SK-N-SH treated with all-trans-retinoic acid at 6 μM for 48 hours (cell line): Measurements from ENCODE around the gene CLCF1.

Source experiments
- ARNTL ChIP-seq: fragments of 450-650 bp; formaldehyde crosslinking; IDR thresholded peaks from 2 replicates; pipeline ENCODE4 v1.5.0; 2020; ENCODE audit warnings: low read depth, mild to moderate bottlenecking, moderate library complexity, borderline replicate concordance
- BACH2 ChIP-seq: fragments of 250-450 bp; sonication (Bioruptor Pico); IDR thresholded peaks from 2 replicates; pipeline ENCODE4 v1.9.0; 2021; ENCODE audit warnings: mild to moderate bottlenecking, borderline replicate concordance
- CSDC2 ChIP-seq: fragments of 250-450 bp; sonication (Bioruptor Pico); IDR thresholded peaks from 2 replicates; pipeline ENCODE4 v1.5.0; 2020; ENCODE audit warnings: mild to moderate bottlenecking, moderate library complexity
- GLIS3 ChIP-seq: fragments of 250-450 bp; sonication (Bioruptor Pico); IDR thresholded peaks from 2 replicates; pipeline ENCODE4 v1.5.0; 2020; ENCODE audit warnings: mild to moderate bottlenecking, moderate library complexity
- ISL1 ChIP-seq: fragments of 250-450 bp; sonication (Bioruptor Pico); IDR thresholded peaks from 2 replicates; pipeline ENCODE4 v2.1.2; 2022; ENCODE audit warnings: mild to moderate bottlenecking, moderate library complexity
- RARB ChIP-seq: fragments of 250-450 bp; sonication (Bioruptor Pico); IDR thresholded peaks from 2 replicates; pipeline ENCODE4 v1.8.0; 2021; ENCODE audit warnings: mild to moderate bottlenecking, moderate library complexity
- SNAI2 ChIP-seq: fragments of 250-450 bp; sonication (Bioruptor Pico); IDR thresholded peaks from 2 replicates; pipeline ENCODE4 v1.5.0; 2020; ENCODE audit warnings: mild to moderate bottlenecking, moderate library complexity
- ZC3H10 ChIP-seq: fragments of 250-450 bp; sonication (Bioruptor Pico); IDR thresholded peaks from 2 replicates; pipeline ENCODE4 v1.5.1; 2021; ENCODE audit warnings: mild to moderate bottlenecking, moderate library complexity
- ZFP30 ChIP-seq: fragments of 450-650 bp; formaldehyde crosslinking; IDR thresholded peaks from 2 replicates; pipeline ENCODE4 v1.5.0; 2022; ENCODE audit warnings: mild to moderate bottlenecking, moderate library complexity
- TF ChIP-seq, protein P1 (sequence below): fragments of 250-450 bp; sonication (Bioruptor Pico); IDR thresholded peaks from 2 replicates; pipeline ENCODE4 v1.8.0; 2020; ENCODE audit warnings: mild to moderate bottlenecking, moderate library complexity, borderline replicate concordance
- TF ChIP-seq, protein P2 (sequence below): fragments of 250-450 bp; sonication (Bioruptor Pico); IDR thresholded peaks from 2 replicates; pipeline ENCODE4 v1.5.1; 2020; ENCODE audit warnings: low read depth, mild to moderate bottlenecking, moderate library complexity

DNA sequence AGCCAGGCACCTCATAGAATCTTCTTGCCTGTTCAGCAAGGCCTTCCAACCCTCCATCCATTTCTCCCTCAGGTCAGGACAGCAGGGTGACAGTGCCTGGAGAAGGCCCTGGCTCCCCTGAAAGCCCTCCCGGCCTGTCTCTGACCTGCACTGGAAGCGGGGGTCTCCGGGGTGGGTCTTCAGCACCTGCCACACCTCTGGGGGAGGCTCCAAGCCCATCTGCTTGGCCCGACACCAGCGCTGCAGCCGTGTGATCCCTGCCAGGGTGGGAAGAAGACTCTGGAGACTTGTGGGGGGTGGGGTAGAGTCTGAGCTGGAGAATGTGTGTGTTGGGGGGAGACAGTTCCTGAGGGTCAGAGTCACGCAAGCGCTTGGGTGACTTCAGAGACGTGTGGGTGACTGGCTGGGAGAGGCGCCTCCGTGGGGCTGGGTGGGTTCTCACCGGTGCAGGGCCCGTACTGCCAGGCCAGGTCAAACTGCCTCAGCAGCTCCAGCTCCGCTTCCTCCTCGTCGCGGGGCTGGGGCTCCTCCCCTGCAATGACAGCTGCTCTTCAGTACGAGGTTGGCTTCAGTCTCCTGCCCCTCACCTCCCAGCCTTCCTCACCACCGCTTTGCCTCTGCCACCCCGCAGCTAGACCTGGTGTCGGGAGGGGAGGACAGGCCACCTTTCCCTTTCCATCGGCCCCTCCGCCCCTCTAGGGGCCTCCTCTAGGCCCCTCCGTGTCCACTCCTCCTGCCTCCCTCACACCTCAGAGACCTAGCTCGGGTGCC lies 20.7 kb downstream of the CLCF1 start:
- TF ChIP-seq, protein P1, sequence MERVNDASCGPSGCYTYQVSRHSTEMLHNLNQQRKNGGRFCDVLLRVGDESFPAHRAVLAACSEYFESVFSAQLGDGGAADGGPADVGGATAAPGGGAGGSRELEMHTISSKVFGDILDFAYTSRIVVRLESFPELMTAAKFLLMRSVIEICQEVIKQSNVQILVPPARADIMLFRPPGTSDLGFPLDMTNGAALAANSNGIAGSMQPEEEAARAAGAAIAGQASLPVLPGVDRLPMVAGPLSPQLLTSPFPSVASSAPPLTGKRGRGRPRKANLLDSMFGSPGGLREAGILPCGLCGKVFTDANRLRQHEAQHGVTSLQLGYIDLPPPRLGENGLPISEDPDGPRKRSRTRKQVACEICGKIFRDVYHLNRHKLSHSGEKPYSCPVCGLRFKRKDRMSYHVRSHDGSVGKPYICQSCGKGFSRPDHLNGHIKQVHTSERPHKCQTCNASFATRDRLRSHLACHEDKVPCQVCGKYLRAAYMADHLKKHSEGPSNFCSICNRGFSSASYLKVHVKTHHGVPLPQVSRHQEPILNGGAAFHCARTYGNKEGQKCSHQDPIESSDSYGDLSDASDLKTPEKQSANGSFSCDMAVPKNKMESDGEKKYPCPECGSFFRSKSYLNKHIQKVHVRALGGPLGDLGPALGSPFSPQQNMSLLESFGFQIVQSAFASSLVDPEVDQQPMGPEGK (CRISPR knock-in tag), result no peak
- TF ChIP-seq BACH2 (CRISPR knock-in tag), result no peak
- no peak for TF ChIP-seq ZFP30
- no peak for TF ChIP-seq ARNTL (CRISPR knock-in tag)
- TF ChIP-seq CSDC2, result no peak
- no peak for TF ChIP-seq RARB (CRISPR knock-in tag)
- TF ChIP-seq ZC3H10, result no peak
- TF ChIP-seq ISL1 (CRISPR knock-in tag), result no peak
- TF ChIP-seq GLIS3, result no peak
- TF ChIP-seq SNAI2, result no peak
- TF ChIP-seq, protein P2, sequence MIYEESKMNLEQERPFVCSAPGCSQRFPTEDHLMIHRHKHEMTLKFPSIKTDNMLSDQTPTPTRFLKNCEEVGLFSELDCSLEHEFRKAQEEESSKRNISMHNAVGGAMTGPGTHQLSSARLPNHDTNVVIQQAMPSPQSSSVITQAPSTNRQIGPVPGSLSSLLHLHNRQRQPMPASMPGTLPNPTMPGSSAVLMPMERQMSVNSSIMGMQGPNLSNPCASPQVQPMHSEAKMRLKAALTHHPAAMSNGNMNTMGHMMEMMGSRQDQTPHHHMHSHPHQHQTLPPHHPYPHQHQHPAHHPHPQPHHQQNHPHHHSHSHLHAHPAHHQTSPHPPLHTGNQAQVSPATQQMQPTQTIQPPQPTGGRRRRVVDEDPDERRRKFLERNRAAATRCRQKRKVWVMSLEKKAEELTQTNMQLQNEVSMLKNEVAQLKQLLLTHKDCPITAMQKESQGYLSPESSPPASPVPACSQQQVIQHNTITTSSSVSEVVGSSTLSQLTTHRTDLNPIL (CRISPR knock-in tag), result no peak
